Measurements from ENCODE around the gene FBLN2.

Gene FBLN2

GRCh38 chr3:13582366-13583250, 33.7 kb downstream of the FBLN2 start:
- H3K27me3 ChIP-seq (ENCODE audit: insufficient read depth, low read length): no peaks in the 10 kb centered on the region
- H3K4me1 ChIP-seq (ENCODE audit: insufficient read depth, low read length): no peaks in the 10 kb centered on the region
- no peak overlapping the region for H2AFZ ChIP-seq (ENCODE audit: low read depth, low read length)
- no peak overlapping the region for H3K4me3 ChIP-seq (ENCODE audit: low read length)
- no peaks in the 10 kb centered on the region for H3K9me3 ChIP-seq (ENCODE audit: low read length)
- no peaks in the 10 kb centered on the region for H3K36me3 ChIP-seq (ENCODE audit: insufficient read depth, low read length)

GRCh38 chr3:13583251-13584180, 34.6 kb downstream of the FBLN2 start:
- Histone ChIP-seq H3K4me3 (ENCODE audit: low read length) (no peak overlapping the region), H3K4me1 (ENCODE audit: insufficient read depth, low read length) (no peaks in the 10 kb centered on the region), H3K36me3 (ENCODE audit: insufficient read depth, low read length) (no peaks in the 10 kb centered on the region), H2AFZ (ENCODE audit: low read depth, low read length) (no peak overlapping the region), H3K27me3 (ENCODE audit: insufficient read depth, low read length) (no peaks in the 10 kb centered on the region), H3K9me3 (ENCODE audit: low read length) (no peaks in the 10 kb centered on the region)

- H3K36me3 ChIP-seq (ENCODE audit: insufficient read depth, low read length): no peaks in the 10 kb centered on the region
- H3K4me3 ChIP-seq (ENCODE audit: low read length): no peak overlapping the region
- H3K4me1 ChIP-seq (ENCODE audit: insufficient read depth, low read length): no peaks in the 10 kb centered on the region
- H3K9me3 ChIP-seq (ENCODE audit: low read length): no peaks in the 10 kb centered on the region
- H2AFZ ChIP-seq (ENCODE audit: low read depth, low read length): no peak overlapping the region
- H3K27me3 ChIP-seq (ENCODE audit: insufficient read depth, low read length): no peaks in the 10 kb centered on the region
These were observed 35.5 kb downstream of the FBLN2 start for GRCh38 chr3:13584427-13584891.

- no peak overlapping the region for H3K4me3 ChIP-seq (ENCODE audit: low read length)
- H3K36me3 ChIP-seq (ENCODE audit: insufficient read depth, low read length): no peaks in the 10 kb centered on the region
- H2AFZ ChIP-seq (ENCODE audit: low read depth, low read length): no peak overlapping the region
- H3K4me1 ChIP-seq (ENCODE audit: insufficient read depth, low read length): no peaks in the 10 kb centered on the region
- H3K27me3 ChIP-seq (ENCODE audit: insufficient read depth, low read length): no peaks in the 10 kb centered on the region
- H3K9me3 ChIP-seq (ENCODE audit: low read length): no peaks in the 10 kb centered on the region
These were observed 36.0 kb downstream of the FBLN2 start for GRCh38 chr3:13584901-13585300.

- Histone ChIP-seq H3K36me3 (ENCODE audit: insufficient read depth, low read length) (no peaks in the 10 kb centered on the region), H2AFZ (ENCODE audit: low read depth, low read length) (no peak overlapping the region), H3K4me1 (ENCODE audit: insufficient read depth, low read length) (no peaks in the 10 kb centered on the region), H3K9me3 (ENCODE audit: low read length) (no peaks in the 10 kb centered on the region), H3K27me3 (ENCODE audit: insufficient read depth, low read length) (no peaks in the 10 kb centered on the region), H3K4me3 (ENCODE audit: low read length) (no peak overlapping the region)
These were observed 38.5 kb downstream of the FBLN2 start for GRCh38 chr3:13587442-13587841.

GRCh38 chr3:13588221-13588701, 39.3 kb downstream of the FBLN2 start:
- Histone ChIP-seq H3K36me3 (ENCODE audit: insufficient read depth, low read length) (no peaks in the 10 kb centered on the region), H3K9me3 (ENCODE audit: low read length) (no peaks in the 10 kb centered on the region), H3K4me1 (ENCODE audit: insufficient read depth, low read length) (no peaks in the 10 kb centered on the region)

GRCh38 chr3:13588993-13589392, 40.1 kb downstream of the FBLN2 start:
- no peaks in the 10 kb centered on the region for H3K4me1 ChIP-seq (ENCODE audit: insufficient read depth, low read length)
- no peak overlapping the region for H2AFZ ChIP-seq (ENCODE audit: low read depth, low read length)
- no peaks in the 10 kb centered on the region for H3K36me3 ChIP-seq (ENCODE audit: insufficient read depth, low read length)
- H3K9me3 ChIP-seq (ENCODE audit: low read length): no peaks in the 10 kb centered on the region
- no peaks in the 10 kb centered on the region for H3K27me3 ChIP-seq (ENCODE audit: insufficient read depth, low read length)
- no peak overlapping the region for H3K4me3 ChIP-seq (ENCODE audit: low read length)

More at GRCh38 chr3:13588221-13588701, 39.3 kb downstream of the FBLN2 start:
- Histone ChIP-seq H2AFZ (ENCODE audit: low read depth, low read length) (no peak overlapping the region), H3K4me3 (ENCODE audit: low read length) (no peak overlapping the region), H3K27me3 (ENCODE audit: insufficient read depth, low read length) (no peaks in the 10 kb centered on the region)

- H3K36me3 ChIP-seq (ENCODE audit: insufficient read depth, low read length): no peaks in the 10 kb centered on the region
- H2AFZ ChIP-seq (ENCODE audit: low read depth, low read length): no peak overlapping the region
- no peaks in the 10 kb centered on the region for H3K4me1 ChIP-seq (ENCODE audit: insufficient read depth, low read length)
- H3K4me3 ChIP-seq (ENCODE audit: low read length): no peak overlapping the region
- H3K9me3 ChIP-seq (ENCODE audit: low read length): no peaks in the 10 kb centered on the region
- H3K27me3 ChIP-seq (ENCODE audit: insufficient read depth, low read length): no peaks in the 10 kb centered on the region
These were observed 42.1 kb downstream of the FBLN2 start for GRCh38 chr3:13590841-13591520.

GRCh38 chr3:13593615-13594014, 44.7 kb downstream of the FBLN2 start:
- H3K36me3 ChIP-seq (ENCODE audit: insufficient read depth, low read length): no peaks in the 10 kb centered on the region
- H2AFZ ChIP-seq (ENCODE audit: low read depth, low read length): no peak overlapping the region
- no peaks in the 10 kb centered on the region for H3K4me1 ChIP-seq (ENCODE audit: insufficient read depth, low read length)
- no peaks in the 10 kb centered on the region for H3K9me3 ChIP-seq (ENCODE audit: low read length)
- no peaks in the 10 kb centered on the region for H3K27me3 ChIP-seq (ENCODE audit: insufficient read depth, low read length)
- H3K4me3 ChIP-seq (ENCODE audit: low read length): no peak overlapping the region

GRCh38 chr3:13594146-13594545, 45.2 kb downstream of the FBLN2 start:
- no peak overlapping the region for H2AFZ ChIP-seq (ENCODE audit: low read depth, low read length)
- H3K4me3 ChIP-seq (ENCODE audit: low read length): no peak overlapping the region
- H3K4me1 ChIP-seq (ENCODE audit: insufficient read depth, low read length): no peaks in the 10 kb centered on the region
- H3K27me3 ChIP-seq (ENCODE audit: insufficient read depth, low read length): no peaks in the 10 kb centered on the region
- H3K9me3 ChIP-seq (ENCODE audit: low read length): no peaks in the 10 kb centered on the region
- H3K36me3 ChIP-seq (ENCODE audit: insufficient read depth, low read length): no peaks in the 10 kb centered on the region

GRCh38 chr3:13594991-13595421, 46.1 kb downstream of the FBLN2 start:
- H2AFZ ChIP-seq (ENCODE audit: low read depth, low read length): no peak overlapping the region
- no peaks in the 10 kb centered on the region for H3K36me3 ChIP-seq (ENCODE audit: insufficient read depth, low read length)
- no peak overlapping the region for H3K4me3 ChIP-seq (ENCODE audit: low read length)
- H3K4me1 ChIP-seq (ENCODE audit: insufficient read depth, low read length): no peaks in the 10 kb centered on the region
- no peaks in the 10 kb centered on the region for H3K9me3 ChIP-seq (ENCODE audit: low read length)
- H3K27me3 ChIP-seq (ENCODE audit: insufficient read depth, low read length): no peaks in the 10 kb centered on the region

- Histone ChIP-seq H3K4me3 (ENCODE audit: low read length) (no peak overlapping the region), H3K4me1 (ENCODE audit: insufficient read depth, low read length) (no peaks in the 10 kb centered on the region)
These were observed 46.6 kb downstream of the FBLN2 start for GRCh38 chr3:13595485-13595884.

More at GRCh38 chr3:13595485-13595884, 46.6 kb downstream of the FBLN2 start:
- no peaks in the 10 kb centered on the region for H3K27me3 ChIP-seq (ENCODE audit: insufficient read depth, low read length)
- no peaks in the 10 kb centered on the region for H3K36me3 ChIP-seq (ENCODE audit: insufficient read depth, low read length)
- no peak overlapping the region for H2AFZ ChIP-seq (ENCODE audit: low read depth, low read length)
- H3K9me3 ChIP-seq (ENCODE audit: low read length): no peaks in the 10 kb centered on the region
